Keratinocyte (primary cell): ENCODE data around the gene SMPD2. TPM values are rescaled to one million over a fixed set of nuclear protein-coding genes. Genes with fewer than 3 reads are reported as not detected.
A peak's percentile ranks its signal among the peaks of the same experiment; 100 is the strongest.

Source experiments
- DNase-seq: peaks from one replicate; pipeline ENCODE4 v3.0.0-alpha.2; 2011; ENCODE audit warnings: low read depth, missing footprints, low spot score
- FAIRE-seq: peaks from 2 replicates; lab custom pipeline; 2011; peaks lifted over from hg19 to GRCh38; lab: Jason Lieb, UNC
- H2AFZ ChIP-seq: 2 replicates; pipeline ENCODE4 v1.6.0; 2012; ENCODE audit warnings: low read length, control low read depth, inconsistent platforms; ENCODE audit not compliant: control insufficient read depth
- H3K27ac ChIP-seq: 2 replicates; pipeline ENCODE4 v1.5.1; 2011; ENCODE audit warnings: low read length; ENCODE audit not compliant: control insufficient read depth, insufficient read depth
- H3K27me3 ChIP-seq: 3 replicates; pipeline ENCODE4 v1.6.0; 2011; ENCODE audit warnings: low read length; ENCODE audit not compliant: control insufficient read depth, insufficient read depth; ENCODE audit errors: extremely low read depth
- H3K36me3 ChIP-seq, 2 experiments: 2 replicates in 1 of 2; 3 replicates in 1 of 2; pipeline ENCODE4 v1.5.1; 2011; ENCODE audit warnings: low read length in 2 of 2, mild to moderate bottlenecking in 1 of 2; ENCODE audit not compliant: control insufficient read depth in 2 of 2, insufficient read depth in 2 of 2; ENCODE audit errors: extremely low read depth in 1 of 2
- H3K4me1 ChIP-seq: 3 replicates; pipeline ENCODE4 v1.5.1; 2011; ENCODE audit warnings: low read length; ENCODE audit not compliant: control insufficient read depth, insufficient read depth; ENCODE audit errors: extremely low read depth
- H3K4me2 ChIP-seq: 3 replicates; pipeline ENCODE4 v1.6.0; 2011; ENCODE audit warnings: low read depth, low read length; ENCODE audit not compliant: control insufficient read depth, insufficient read depth; ENCODE audit errors: extremely low read depth
- H3K4me3 ChIP-seq, 3 experiments: fragments of 200-600 bp in 1 of 3; sonication (generic) in 1 of 3; 2 replicates in 2 of 3; 3 replicates in 1 of 3; pipeline ENCODE4 v1.5.1; 2011 to 2016; ENCODE audit warnings: low read length in 3 of 3, mild to moderate bottlenecking in 3 of 3, control low read depth in 2 of 3, inconsistent platforms in 1 of 3, low read depth in 1 of 3, mixed read lengths in 1 of 3, mixed run types in 1 of 3, moderate library complexity in 1 of 3; ENCODE audit not compliant: control insufficient read depth in 2 of 3, insufficient read depth in 2 of 3; ENCODE audit errors: extremely low read depth in 1 of 3
- H3K79me2 ChIP-seq: 2 replicates; pipeline ENCODE4 v1.6.0; 2012; ENCODE audit warnings: low read length; ENCODE audit not compliant: control insufficient read depth, insufficient read depth
- H3K9ac ChIP-seq: 3 replicates; pipeline ENCODE4 v1.6.0; 2011; ENCODE audit warnings: low read length; ENCODE audit not compliant: control insufficient read depth, insufficient read depth; ENCODE audit errors: extremely low read depth
- H3K9me1 ChIP-seq: 3 replicates; pipeline ENCODE4 v1.6.0; 2011; ENCODE audit warnings: low read length; ENCODE audit not compliant: control insufficient read depth, insufficient read depth; ENCODE audit errors: extremely low read depth
- H3K9me3 ChIP-seq: 2 replicates; pipeline ENCODE4 v1.5.1; 2012; ENCODE audit warnings: low read depth, low read length; ENCODE audit not compliant: control insufficient read depth
- H4K20me1 ChIP-seq: 3 replicates; pipeline ENCODE4 v1.6.0; 2011; ENCODE audit warnings: low read length; ENCODE audit not compliant: control insufficient read depth, insufficient read depth; ENCODE audit errors: extremely low read depth
- EZH2 ChIP-seq: IDR thresholded peaks from one replicate; pipeline ENCODE4 v1.6.1; 2012; ENCODE audit warnings: inconsistent platforms, mild to moderate bottlenecking, low read length, moderate library complexity
- dilution Hi-C: fragments of 300-500 bp; cut with MboI; formaldehyde crosslinking; loops from one replicate; pipeline ENCODE4 v1.7.0; 2020; ENCODE audit warnings: low sequenced_read_pairs; ENCODE audit not compliant: extremely low pct_ligation_motif_present
- polyA plus RNA-seq, 5 experiments: library from polyadenylated mRNA; depleted of rRNA in 3 of 5; stranded (reverse) in 3 of 5; stranded (forward) in 1 of 5; unstranded in 1 of 5; fragments of >200 nt; gene quantifications; 1 replicate in 1 of 5; 2 replicates in 3 of 5; 3 replicates in 1 of 5; pipeline versions ENCODE4 v1.2.1 to v1.2.3, GENCODE V29; 2011 to 2012; ENCODE audit warnings: missing spikeins in 2 of 5, low read depth in 1 of 5, low replicate concordance in 1 of 5
- TF ChIP-seq, protein P1 (sequence below), 3 experiments: IDR thresholded peaks in 1 of 3; conservative IDR thresholded peaks in 1 of 3; optimal IDR thresholded peaks in 1 of 3; 2 replicates in 2 of 3; 3 replicates in 1 of 3; pipeline versions ENCODE3 to v1.5.1; 2011; ENCODE audit warnings: low read length in 3 of 3, mild to moderate bottlenecking in 3 of 3, moderate library complexity in 2 of 3, control low read depth in 1 of 3, inconsistent platforms in 1 of 3; ENCODE audit not compliant: insufficient read depth in 2 of 3; ENCODE audit errors: extremely low read depth in 1 of 3

SMPD2 gene
- polyA plus RNA-seq, 1 donor (not counting 4 experiments of a cell fraction or from before 2014, with no cell fraction given): 11.7 TPM

- dilution Hi-C loops: no loop called here
- DNase-seq: no peak
Measured at GRCh38 chr6:109456710-109457561, 16.4 kb downstream of the SMPD2 start.

DNA sequence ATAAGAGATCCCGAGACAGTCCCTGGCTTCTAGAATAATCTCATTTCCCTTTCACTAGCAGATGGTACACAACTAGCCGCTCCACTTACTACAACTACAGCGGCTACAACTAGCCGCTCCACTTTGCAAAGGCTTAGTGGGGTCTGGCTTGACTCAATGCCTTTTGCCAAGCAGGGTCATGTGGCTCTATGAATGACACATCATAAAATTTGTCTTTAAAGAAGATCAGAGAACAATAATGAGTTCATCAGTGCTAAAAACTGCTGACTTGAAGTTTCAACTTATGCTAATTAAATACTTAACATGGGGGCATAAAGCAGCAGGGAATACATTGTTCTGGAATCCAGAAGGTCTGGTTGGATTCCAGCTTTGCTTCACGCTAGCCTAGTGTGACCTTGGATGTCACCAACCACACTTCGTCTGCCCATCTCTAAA, 17.1 kb downstream of the SMPD2 start:
- Histone ChIP-seq H3K4me1 (peaks cover 30% of the 10 kb centered on the region), H2AFZ (no peak overlapping the region), H3K36me3 (peaks cover under 1 to 5% of the 10 kb centered on the region in 2 experiments), H3K27ac (no peak overlapping the region), H3K4me2 (no peak overlapping the region), H3K4me3 (peak overlapping the region in 1 of 3 experiments; percentile 23), H3K9me3 (no peaks in the 10 kb centered on the region), H4K20me1 (no peaks in the 10 kb centered on the region), H3K9ac (no peak overlapping the region), H3K79me2 (peaks cover 2% of the 10 kb centered on the region), H3K9me1 (no peaks in the 10 kb centered on the region), H3K27me3 (no peaks in the 10 kb centered on the region)
- TF ChIP-seq, protein P1, sequence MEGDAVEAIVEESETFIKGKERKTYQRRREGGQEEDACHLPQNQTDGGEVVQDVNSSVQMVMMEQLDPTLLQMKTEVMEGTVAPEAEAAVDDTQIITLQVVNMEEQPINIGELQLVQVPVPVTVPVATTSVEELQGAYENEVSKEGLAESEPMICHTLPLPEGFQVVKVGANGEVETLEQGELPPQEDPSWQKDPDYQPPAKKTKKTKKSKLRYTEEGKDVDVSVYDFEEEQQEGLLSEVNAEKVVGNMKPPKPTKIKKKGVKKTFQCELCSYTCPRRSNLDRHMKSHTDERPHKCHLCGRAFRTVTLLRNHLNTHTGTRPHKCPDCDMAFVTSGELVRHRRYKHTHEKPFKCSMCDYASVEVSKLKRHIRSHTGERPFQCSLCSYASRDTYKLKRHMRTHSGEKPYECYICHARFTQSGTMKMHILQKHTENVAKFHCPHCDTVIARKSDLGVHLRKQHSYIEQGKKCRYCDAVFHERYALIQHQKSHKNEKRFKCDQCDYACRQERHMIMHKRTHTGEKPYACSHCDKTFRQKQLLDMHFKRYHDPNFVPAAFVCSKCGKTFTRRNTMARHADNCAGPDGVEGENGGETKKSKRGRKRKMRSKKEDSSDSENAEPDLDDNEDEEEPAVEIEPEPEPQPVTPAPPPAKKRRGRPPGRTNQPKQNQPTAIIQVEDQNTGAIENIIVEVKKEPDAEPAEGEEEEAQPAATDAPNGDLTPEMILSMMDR (optimal IDR thresholded peaks at IDR 0.05 in 1 of 3, IDR thresholded peaks at IDR 0.05 in 1 of 3, conservative IDR thresholded peaks at IDR 0.05 in 1 of 3; ENCODE audit: extremely low read depth in 1 of 3, insufficient read depth in 2 of 3, low read length in 3 of 3): no peak
- no peak for TF ChIP-seq EZH2
- DNase-seq (no peak), FAIRE-seq (no peak)
- dilution Hi-C loops: no loop called here

More at GRCh38 chr6:109456710-109457561, 16.4 kb downstream of the SMPD2 start:
- TF ChIP-seq EZH2: no peak
- TF ChIP-seq, protein P1 (optimal IDR thresholded peaks at IDR 0.05 in 1 of 3, IDR thresholded peaks at IDR 0.05 in 1 of 3, conservative IDR thresholded peaks at IDR 0.05 in 1 of 3; ENCODE audit: extremely low read depth in 1 of 3, insufficient read depth in 2 of 3, low read length in 3 of 3): no peak
- Histone ChIP-seq H3K4me2 (peak overlapping the region; percentile 79), H3K4me1 (peaks cover 25% of the 10 kb centered on the region), H3K27me3 (no peaks in the 10 kb centered on the region), H3K79me2 (peaks cover 2% of the 10 kb centered on the region), H3K9me3 (no peaks in the 10 kb centered on the region), H3K36me3 (peaks cover 4 to 9% of the 10 kb centered on the region in 2 experiments), H2AFZ (no peak overlapping the region), H3K4me3 (peak overlapping the region; percentile 78 to 79 (median 79)), H3K9me1 (no peaks in the 10 kb centered on the region), H3K9ac (peak overlapping the region; percentile 22), H3K27ac (peak overlapping the region; percentile 3), H4K20me1 (no peaks in the 10 kb centered on the region)
- FAIRE-seq: peak; percentile 5
